Retinal pigment epithelial cell (primary cell): ENCODE data around the gene COL27A1.

Experiments used
- DNase-seq: peaks from one replicate; pipeline ENCODE4 v3.0.0-alpha.2; 2010; ENCODE audit warnings: low read depth
- H3K4me3 ChIP-seq: 2 replicates; pipeline ENCODE4 v1.5.1; 2011; ENCODE audit warnings: mild to moderate bottlenecking, low read length, control low read depth, moderate library complexity
- CTCF ChIP-seq: conservative IDR thresholded peaks from 2 replicates; pipeline ENCODE4 v1.5.1; 2011; ENCODE audit warnings: low read depth, low read length, control low read depth, inconsistent platforms

COL27A1 gene

GRCh38 chr9:114286146-114286679 lies 130.9 kb downstream of the COL27A1 start:
- no peak for TF ChIP-seq CTCF
- no peak overlapping the region for H3K4me3 ChIP-seq
- no peak for DNase-seq

GRCh38 chr9:114287001-114287762 lies 131.8 kb downstream of the COL27A1 start:
- no peak for DNase-seq
- TF ChIP-seq CTCF = no peak

GRCh38 chr9:114287763-114288192 lies 132.4 kb downstream of the COL27A1 start:
- no peak for DNase-seq
- no peak for TF ChIP-seq CTCF
- no peak overlapping the region for H3K4me3 ChIP-seq

More at GRCh38 chr9:114287001-114287762, 131.8 kb downstream of the COL27A1 start:
- no peak overlapping the region for H3K4me3 ChIP-seq

- no peak overlapping the region for H3K4me3 ChIP-seq
- peak; percentile 39 for DNase-seq
- TF ChIP-seq CTCF = peak; percentile 18
Observed at GRCh38 chr9:114288193-114289091, 133.1 kb downstream of the COL27A1 start.

- H3K4me3 ChIP-seq = no peak overlapping the region
- DNase-seq = no peak
- TF ChIP-seq CTCF = no peak
Observed at GRCh38 chr9:114289106-114289505, 133.8 kb downstream of the COL27A1 start.

- TF ChIP-seq CTCF = no peak
- DNase-seq = no peak
- no peak overlapping the region for H3K4me3 ChIP-seq
Observed at GRCh38 chr9:114289571-114290481, 134.5 kb downstream of the COL27A1 start.
